ENCODE measurements around the gene CABP7. TPM values are rescaled to one million over a fixed set of nuclear protein-coding genes. Genes with fewer than 3 reads are reported as not detected.
A peak's percentile ranks its signal among the peaks of the same experiment; 100 is the strongest.

Gene CABP7
- total and polyA plus RNA-seq, 2 experiments from 2014 or later = 0.06 to 0.24 TPM

DNA sequence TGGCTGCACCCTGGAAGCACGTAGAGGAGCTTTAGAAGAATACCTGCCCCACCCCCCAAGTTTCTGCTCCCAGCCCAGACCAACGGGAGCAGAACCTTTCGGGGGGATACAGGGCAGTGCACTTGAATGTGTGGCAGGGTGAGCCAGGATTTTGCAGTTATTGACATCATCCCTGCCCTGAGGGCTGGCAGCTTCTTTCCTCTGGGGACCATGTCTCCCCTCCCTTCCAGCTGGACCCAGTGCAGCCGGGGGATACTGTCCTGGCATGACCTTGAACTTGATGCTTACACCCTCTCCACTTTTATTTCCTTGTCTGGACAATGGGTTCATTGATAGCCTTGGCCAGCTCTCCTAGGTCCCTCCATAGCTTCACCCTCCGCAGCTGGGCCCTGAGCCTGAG, 4.1 kb upstream of the CABP7 start:
- Histone ChIP-seq H2AFZ (no peak overlapping the region), H3K4me2 (no peak overlapping the region), H3K27ac (ENCODE audit: low read depth) (no peak overlapping the region), H3K4me3 (no peak overlapping the region), H3K36me3 (ENCODE audit: insufficient read depth) (no peaks in the 10 kb centered on the region), H4K20me1 (replicated peaks; ENCODE audit: insufficient read depth) (no peaks in the 10 kb centered on the region), H3K79me2 (replicated peaks; ENCODE audit: insufficient read depth) (no peaks in the 10 kb centered on the region), H3K9me2 (ENCODE audit: insufficient read depth) (no peaks in the 10 kb centered on the region), H3K27me3 (ENCODE audit: insufficient read depth) (peaks cover 35% of the 10 kb centered on the region), H3K4me1 (ENCODE audit: insufficient read depth) (no peaks in the 10 kb centered on the region), H3F3A (replicated peaks; ENCODE audit: low read depth) (0 out of 2 replicates have a peak, but pooled peaks cover 3% of the 10 kb centered on the region)
- Mint-ChIP-seq H3K4me3 (no peak overlapping the region), H3K27ac (no peak overlapping the region), H3K27me3 (ENCODE audit: insufficient read depth, low read depth, poor library complexity) (peaks cover 31% of the 10 kb centered on the region), H3K9me3 (no peaks in the 10 kb centered on the region), H3K36me3 (ENCODE audit: low read depth) (no peaks in the 10 kb centered on the region; the same call in 2 of the 3 replicates), H3K4me1 (peaks cover 9% of the 10 kb centered on the region)
- ATAC-seq (no peak), DNase-seq (ENCODE audit: low spot score) (no peak)
- TF ChIP-seq CREB1 (CRISPR knock-in tag; IDR thresholded peaks at IDR 0.05; ENCODE audit: low read depth) = no peak
- no peak for TF ChIP-seq NANOG (IDR thresholded peaks at IDR 0.05; ENCODE audit: borderline replicate concordance)
- no peak for TF ChIP-seq ZNF114 (CRISPR knock-in tag; IDR thresholded peaks at IDR 0.05)
- TF ChIP-seq EZH2 (IDR thresholded peaks at IDR 0.05; ENCODE audit: low read depth, unreplicated experiment) = no peak
- TF ChIP-seq, protein P1, sequence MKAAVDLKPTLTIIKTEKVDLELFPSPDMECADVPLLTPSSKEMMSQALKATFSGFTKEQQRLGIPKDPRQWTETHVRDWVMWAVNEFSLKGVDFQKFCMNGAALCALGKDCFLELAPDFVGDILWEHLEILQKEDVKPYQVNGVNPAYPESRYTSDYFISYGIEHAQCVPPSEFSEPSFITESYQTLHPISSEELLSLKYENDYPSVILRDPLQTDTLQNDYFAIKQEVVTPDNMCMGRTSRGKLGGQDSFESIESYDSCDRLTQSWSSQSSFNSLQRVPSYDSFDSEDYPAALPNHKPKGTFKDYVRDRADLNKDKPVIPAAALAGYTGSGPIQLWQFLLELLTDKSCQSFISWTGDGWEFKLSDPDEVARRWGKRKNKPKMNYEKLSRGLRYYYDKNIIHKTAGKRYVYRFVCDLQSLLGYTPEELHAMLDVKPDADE (IDR thresholded peaks at IDR 0.05) = no peak

- no peak overlapping the region for H3K27ac Mint-ChIP-seq
- peaks cover 13% of the 10 kb centered on the region for H3K4me1 Mint-ChIP-seq
- H3K27me3 Mint-ChIP-seq (ENCODE audit: insufficient read depth, low read depth, poor library complexity) = peaks cover 41% of the 10 kb centered on the region
Observed at GRCh38 chr22:29716814-29717545, 2.8 kb upstream of the CABP7 start.

More at GRCh38 chr22:29716814-29717545, 2.8 kb upstream of the CABP7 start:
- Histone ChIP-seq H3K27me3 (ENCODE audit: insufficient read depth) (peaks cover 48% of the 10 kb centered on the region), H3K36me3 (ENCODE audit: insufficient read depth) (no peaks in the 10 kb centered on the region), H3K79me2 (replicated peaks; ENCODE audit: insufficient read depth) (no peaks in the 10 kb centered on the region), H3F3A (replicated peaks; ENCODE audit: low read depth) (0 out of 2 replicates have a peak, but pooled peaks cover 3% of the 10 kb centered on the region), H4K20me1 (replicated peaks; ENCODE audit: insufficient read depth) (no peaks in the 10 kb centered on the region), H3K4me2 (no peak overlapping the region), H3K4me1 (ENCODE audit: insufficient read depth) (no peaks in the 10 kb centered on the region), H2AFZ (no peak overlapping the region), H3K27ac (ENCODE audit: low read depth) (no peak overlapping the region), H3K9me2 (ENCODE audit: insufficient read depth) (no peaks in the 10 kb centered on the region), H3K4me3 (no peak overlapping the region)
- TF ChIP-seq, protein P2, sequence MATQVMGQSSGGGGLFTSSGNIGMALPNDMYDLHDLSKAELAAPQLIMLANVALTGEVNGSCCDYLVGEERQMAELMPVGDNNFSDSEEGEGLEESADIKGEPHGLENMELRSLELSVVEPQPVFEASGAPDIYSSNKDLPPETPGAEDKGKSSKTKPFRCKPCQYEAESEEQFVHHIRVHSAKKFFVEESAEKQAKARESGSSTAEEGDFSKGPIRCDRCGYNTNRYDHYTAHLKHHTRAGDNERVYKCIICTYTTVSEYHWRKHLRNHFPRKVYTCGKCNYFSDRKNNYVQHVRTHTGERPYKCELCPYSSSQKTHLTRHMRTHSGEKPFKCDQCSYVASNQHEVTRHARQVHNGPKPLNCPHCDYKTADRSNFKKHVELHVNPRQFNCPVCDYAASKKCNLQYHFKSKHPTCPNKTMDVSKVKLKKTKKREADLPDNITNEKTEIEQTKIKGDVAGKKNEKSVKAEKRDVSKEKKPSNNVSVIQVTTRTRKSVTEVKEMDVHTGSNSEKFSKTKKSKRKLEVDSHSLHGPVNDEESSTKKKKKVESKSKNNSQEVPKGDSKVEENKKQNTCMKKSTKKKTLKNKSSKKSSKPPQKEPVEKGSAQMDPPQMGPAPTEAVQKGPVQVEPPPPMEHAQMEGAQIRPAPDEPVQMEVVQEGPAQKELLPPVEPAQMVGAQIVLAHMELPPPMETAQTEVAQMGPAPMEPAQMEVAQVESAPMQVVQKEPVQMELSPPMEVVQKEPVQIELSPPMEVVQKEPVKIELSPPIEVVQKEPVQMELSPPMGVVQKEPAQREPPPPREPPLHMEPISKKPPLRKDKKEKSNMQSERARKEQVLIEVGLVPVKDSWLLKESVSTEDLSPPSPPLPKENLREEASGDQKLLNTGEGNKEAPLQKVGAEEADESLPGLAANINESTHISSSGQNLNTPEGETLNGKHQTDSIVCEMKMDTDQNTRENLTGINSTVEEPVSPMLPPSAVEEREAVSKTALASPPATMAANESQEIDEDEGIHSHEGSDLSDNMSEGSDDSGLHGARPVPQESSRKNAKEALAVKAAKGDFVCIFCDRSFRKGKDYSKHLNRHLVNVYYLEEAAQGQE (IDR thresholded peaks at IDR 0.05; ENCODE audit: unreplicated experiment) = peak; percentile 96
- TF ChIP-seq, protein P3, sequence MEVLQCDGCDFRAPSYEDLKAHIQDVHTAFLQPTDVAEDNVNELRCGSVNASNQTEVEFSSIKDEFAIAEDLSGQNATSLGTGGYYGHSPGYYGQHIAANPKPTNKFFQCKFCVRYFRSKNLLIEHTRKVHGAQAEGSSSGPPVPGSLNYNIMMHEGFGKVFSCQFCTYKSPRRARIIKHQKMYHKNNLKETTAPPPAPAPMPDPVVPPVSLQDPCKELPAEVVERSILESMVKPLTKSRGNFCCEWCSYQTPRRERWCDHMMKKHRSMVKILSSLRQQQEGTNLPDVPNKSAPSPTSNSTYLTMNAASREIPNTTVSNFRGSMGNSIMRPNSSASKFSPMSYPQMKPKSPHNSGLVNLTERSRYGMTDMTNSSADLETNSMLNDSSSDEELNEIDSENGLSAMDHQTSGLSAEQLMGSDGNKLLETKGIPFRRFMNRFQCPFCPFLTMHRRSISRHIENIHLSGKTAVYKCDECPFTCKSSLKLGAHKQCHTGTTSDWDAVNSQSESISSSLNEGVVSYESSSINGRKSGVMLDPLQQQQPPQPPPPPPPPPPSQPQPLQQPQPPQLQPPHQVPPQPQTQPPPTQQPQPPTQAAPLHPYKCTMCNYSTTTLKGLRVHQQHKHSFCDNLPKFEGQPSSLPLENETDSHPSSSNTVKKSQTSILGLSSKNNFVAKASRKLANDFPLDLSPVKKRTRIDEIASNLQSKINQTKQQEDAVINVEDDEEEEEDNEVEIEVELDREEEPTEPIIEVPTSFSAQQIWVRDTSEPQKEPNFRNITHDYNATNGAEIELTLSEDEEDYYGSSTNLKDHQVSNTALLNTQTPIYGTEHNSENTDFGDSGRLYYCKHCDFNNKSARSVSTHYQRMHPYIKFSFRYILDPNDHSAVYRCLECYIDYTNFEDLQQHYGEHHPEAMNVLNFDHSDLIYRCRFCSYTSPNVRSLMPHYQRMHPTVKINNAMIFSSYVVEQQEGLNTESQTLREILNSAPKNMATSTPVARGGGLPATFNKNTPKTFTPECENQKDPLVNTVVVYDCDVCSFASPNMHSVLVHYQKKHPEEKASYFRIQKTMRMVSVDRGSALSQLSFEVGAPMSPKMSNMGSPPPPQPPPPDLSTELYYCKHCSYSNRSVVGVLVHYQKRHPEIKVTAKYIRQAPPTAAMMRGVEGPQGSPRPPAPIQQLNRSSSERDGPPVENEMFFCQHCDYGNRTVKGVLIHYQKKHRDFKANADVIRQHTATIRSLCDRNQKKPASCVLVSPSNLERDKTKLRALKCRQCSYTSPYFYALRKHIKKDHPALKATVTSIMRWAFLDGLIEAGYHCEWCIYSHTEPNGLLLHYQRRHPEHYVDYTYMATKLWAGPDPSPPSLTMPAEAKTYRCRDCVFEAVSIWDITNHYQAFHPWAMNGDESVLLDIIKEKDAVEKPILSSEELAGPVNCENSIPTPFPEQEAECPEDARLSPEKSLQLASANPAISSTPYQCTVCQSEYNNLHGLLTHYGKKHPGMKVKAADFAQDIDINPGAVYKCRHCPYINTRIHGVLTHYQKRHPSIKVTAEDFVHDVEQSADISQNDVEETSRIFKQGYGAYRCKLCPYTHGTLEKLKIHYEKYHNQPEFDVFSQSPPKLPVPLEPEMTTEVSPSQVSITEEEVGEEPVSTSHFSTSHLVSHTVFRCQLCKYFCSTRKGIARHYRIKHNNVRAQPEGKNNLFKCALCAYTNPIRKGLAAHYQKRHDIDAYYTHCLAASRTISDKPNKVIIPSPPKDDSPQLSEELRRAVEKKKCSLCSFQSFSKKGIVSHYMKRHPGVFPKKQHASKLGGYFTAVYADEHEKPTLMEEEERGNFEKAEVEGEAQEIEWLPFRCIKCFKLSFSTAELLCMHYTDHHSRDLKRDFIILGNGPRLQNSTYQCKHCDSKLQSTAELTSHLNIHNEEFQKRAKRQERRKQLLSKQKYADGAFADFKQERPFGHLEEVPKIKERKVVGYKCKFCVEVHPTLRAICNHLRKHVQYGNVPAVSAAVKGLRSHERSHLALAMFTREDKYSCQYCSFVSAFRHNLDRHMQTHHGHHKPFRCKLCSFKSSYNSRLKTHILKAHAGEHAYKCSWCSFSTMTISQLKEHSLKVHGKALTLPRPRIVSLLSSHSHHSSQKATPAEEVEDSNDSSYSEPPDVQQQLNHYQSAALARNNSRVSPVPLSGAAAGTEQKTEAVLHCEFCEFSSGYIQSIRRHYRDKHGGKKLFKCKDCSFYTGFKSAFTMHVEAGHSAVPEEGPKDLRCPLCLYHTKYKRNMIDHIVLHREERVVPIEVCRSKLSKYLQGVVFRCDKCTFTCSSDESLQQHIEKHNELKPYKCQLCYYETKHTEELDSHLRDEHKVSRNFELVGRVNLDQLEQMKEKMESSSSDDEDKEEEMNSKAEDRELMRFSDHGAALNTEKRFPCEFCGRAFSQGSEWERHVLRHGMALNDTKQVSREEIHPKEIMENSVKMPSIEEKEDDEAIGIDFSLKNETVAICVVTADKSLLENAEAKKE (CRISPR knock-in tag; IDR thresholded peaks at IDR 0.05) = peak; percentile 43
- no peak for TF ChIP-seq POLR2AphosphoS5 (IDR thresholded peaks at IDR 0.05; ENCODE audit: low read depth)
- no peaks in the 10 kb centered on the region; the same call in 2 of the 3 replicates for H3K36me3 Mint-ChIP-seq (ENCODE audit: low read depth)
- ATAC-seq (peak; percentile 83), DNase-seq (ENCODE audit: low spot score) (peak; percentile 93)
- H3K9me3 Mint-ChIP-seq = no peaks in the 10 kb centered on the region
- H3K4me3 Mint-ChIP-seq = no peak overlapping the region
